ENCODE results near the gene TEX26.

Gene TEX26

DNA sequence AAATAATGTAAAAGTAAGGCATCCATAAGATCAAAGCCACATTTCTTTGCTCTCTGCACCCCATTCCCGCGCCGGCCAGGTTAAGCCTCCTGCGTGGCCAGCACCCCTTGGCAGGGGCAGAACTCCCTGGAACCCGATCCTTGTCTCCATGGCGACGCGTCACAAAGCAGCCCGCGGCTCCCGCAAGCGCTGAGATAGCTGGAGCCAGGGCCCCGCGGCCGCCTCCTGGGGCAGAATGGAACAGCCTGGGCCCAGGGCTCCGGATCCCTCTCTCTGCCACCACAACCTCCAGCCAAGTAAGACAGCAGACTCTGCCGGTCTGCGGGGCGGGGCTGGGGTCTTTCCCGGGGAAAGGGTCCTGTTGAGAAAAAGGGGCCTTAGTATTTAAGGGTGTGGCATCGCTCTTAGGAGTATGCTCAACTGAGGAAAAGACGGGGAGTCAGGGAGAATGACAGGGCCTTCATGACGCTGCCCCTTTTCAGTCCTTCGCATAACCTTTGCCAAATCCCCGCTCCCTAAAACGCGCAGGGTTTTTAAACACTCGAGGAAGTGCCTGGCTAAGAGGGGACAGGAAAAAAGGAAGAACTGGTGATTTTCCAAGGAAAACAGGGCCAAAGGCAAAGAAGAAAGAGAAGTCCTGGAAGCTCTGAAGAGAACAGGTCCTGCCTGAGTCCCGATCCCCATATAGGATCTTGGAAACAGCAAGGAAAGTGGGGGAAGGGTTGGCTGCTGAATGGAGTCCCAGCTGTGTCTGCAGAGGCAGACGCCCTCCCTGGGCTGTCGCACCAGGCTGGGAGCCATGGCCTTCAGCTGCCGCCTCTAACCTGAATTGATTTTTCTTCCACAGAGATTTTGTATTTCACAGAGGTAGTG is at the start of gene TEX26:
TEX26 (plus strand) TSS at position 176 of the 873 bp plus-strand sequence; CDS start at position 236, 60 bp downstream.
- no peak for DNase-seq

DNA sequence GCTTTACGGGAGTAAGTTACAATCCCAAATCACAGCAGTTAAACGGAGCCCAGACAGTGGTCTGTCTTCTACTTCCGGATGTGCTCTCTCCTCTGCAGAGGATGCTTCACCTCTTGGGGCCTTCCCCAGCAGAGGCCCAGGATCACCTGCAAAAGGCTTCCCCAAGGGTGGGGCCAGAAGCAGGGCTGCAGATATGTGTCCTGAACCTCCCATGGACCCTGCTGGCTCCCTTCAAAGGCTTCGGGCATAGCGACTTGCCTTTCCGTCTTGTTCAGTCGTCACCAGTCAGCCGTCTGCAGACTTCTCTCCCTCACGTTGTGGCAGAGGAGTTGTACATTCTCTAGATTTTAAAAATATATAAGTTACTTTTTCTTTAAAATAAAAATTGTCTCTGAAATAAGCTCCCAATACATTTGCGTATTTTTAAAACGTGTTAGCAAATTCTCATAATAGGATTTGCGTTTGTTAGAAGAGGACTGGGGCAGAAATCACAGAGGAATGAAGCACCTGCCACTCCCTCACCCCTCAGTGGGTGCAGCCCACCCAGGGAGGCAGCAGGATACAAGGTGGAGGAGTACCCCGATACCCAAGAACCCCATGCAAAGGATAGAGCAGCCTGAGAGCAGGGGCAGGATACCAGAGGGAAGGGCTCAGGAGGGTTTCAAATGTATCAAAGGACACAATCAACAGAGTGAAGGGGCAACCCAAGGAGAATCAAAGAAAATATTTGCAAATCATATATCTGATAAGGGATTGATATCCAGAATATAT is 49.3 kb upstream of the TEX26 start:
- no peak for DNase-seq

DNA sequence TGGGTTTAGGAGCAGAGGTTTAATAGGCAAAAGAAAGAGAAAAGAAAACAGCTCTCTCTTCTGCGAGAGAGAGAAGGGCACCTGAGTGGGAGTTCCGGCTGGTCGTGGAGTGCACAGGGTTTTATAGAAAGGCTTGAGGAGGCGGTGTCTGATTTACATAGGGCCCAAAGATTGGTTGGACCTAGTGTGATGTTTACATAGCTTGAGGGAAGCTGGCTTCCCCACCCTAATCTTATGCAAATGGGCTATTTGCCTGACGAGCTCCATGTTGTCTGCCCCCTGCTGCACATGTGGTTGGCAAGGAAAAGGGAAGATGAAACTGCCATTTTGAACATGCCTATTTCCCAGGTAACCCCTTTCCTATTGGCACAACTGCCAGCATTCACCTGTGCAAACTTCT is 47.9 kb upstream of the TEX26 start:
- no peak for DNase-seq

DNA sequence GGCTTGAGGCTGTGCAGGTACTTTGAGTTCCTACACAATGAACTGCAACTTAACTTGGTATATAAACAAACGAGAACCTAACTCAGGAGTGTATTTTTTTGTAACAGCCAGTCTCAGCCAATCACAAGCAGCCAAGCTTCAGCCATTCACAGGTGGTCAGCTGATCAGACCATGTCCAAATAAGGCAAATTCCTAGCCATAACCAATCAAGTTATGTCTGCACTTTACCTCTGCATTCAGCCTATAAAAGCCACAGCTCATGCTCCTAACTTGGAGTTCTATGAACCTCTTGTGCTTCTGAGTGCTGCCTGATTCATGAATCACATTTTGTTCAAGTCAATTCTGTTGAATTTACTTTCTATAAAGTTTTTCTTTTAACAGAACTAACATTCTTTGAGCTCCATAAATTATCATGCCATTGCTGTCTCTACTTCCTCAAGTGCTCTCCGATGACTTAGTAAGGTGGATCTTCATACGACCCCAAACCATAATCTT is 43.2 kb upstream of the TEX26 start:
- no peak for DNase-seq

DNA sequence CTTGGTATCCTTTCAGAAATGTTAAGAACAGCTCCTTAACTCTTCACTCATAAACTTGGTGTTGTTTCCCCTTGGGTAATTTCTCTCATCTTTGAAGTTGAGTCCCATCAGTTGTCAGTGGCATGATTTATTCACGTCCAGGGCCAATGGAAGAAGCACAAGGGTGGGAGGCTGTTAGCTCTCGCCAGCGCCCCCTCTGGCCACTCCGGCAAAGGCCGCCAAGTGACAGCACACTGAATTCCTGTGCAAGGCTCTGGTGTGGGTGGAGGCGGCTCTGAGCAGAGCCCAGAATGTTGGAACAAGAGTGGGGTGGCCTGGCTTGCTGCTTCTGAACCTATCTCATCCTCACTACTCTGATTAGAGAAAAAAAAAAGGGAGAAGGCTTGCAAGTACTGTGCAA is 39.5 kb upstream of the TEX26 start:
- DNase-seq = no peak

DNA sequence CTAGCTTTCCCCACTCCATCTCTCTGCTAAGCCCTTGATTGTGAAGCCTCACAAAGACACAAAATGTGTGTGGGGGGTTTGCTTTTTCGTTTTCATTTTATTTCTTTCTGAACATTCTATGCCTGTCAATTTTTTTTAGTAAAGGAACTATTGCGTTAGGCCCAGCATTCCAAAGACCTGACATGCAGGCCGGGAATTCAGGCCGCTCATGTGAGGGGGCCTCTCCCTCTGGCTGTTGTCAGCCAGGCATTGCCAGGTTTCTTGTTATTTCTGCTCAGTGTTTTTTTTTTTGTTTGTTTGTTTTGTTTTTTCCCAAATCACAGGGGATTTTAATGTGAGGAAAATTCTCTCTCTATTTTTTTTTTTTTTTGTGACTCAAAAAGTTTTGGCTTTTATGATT is 36.7 kb upstream of the TEX26 start:
- DNase-seq = peak; percentile 73

DNA sequence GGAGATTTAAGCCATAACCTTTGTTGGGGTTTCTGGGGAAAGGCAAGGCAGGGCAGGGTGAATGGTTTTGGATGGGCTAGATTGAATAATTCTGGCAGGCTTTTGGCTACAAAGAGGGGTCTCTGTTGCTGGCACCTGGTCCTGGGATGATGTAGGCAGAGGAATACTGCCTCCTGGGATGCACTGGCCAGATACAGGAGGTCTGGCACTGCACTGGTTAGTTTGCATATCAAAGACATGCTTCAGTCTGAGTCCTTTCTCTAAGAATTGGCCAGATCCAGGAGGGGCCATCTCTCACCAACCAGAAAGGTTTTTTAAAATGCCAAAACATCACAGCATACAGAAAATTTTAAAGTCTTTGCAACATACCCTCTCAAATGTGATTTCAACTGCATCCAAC is 34.4 kb upstream of the TEX26 start:
- DNase-seq = no peak

DNA sequence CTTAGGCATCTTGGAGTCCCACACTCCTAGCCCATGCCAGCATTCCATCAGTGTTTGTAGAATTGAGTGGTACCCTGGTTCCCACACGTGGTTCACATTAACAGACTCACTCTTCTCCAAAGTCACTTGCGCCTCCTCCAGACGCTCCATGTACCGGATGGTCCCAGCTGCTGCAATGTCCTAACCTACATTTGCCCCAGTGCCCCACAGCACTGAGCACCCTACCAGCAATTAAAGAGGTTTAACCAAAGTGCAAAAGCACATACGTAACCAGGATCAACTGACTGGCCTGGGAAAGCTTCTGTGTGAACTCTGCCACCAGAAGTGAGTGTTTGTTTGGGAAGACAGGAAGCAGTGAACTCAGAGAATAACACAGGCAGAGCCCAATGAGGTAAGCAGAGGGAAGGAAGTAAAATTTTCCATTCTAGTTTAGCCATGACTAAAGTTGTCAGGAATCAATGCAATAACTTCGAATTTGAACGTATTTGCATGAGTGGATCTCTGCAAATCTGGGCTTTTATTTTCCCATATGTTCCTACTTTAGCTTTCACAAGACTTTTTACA is 33.7 kb upstream of the TEX26 start:
- DNase-seq = peak; percentile 48

DNA sequence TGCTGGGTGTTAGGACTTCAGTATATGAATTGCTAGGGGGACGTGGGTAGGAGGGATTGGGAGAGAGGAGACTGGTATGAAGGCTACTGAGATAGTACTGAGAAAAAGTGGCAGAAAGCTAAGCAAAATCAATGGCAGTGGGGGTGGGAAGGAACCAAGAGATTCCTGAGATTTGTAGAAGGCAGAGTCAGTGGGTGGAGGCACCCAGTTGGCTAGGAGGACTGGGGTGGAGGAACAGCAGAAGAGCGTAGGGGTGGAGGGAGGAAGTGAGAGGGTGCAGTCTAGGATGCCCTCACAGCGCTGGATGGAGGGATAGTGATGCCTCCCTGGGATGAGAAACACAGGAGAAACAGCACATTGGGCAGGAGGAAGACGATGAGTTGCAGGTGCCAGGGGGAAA is 32.0 kb upstream of the TEX26 start:
- no peak for DNase-seq

DNA sequence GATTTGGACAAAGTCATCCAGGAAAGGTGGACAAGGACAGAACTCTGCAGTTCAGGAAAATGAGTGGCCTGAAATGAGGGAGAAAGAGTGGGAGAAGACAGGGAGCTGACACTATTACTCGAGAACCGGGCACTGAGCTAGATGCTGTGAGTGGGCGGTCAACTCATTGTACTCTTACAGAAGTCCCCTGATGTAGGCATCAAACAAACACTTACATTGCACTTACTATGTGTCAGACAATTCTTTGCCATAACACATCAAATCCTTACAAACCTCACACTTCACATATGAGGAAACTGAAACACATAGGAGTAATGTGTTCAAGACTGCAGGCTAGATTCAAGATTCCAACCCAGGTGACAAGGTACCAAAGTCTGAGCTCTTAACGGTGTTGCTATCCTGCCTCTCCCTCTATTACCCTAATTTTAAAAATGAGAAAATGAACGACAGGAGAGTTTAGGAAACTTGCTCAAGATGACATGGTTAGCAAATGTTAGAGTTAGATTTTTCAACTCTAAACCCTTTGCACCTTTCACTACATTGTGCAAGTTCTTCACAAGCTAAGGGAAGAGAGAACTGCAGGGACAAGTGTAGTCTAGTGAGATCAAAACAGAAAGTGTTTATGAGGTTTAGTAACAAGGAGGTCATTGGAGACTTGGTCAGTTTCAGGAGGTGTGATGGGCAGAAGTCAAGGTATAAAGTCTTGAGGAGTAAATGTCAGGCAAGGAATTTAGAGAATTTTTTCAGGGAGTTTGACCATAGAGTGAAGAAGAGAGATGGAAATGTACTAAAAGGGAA is 31.3 kb upstream of the TEX26 start:
- DNase-seq = no peak

DNA sequence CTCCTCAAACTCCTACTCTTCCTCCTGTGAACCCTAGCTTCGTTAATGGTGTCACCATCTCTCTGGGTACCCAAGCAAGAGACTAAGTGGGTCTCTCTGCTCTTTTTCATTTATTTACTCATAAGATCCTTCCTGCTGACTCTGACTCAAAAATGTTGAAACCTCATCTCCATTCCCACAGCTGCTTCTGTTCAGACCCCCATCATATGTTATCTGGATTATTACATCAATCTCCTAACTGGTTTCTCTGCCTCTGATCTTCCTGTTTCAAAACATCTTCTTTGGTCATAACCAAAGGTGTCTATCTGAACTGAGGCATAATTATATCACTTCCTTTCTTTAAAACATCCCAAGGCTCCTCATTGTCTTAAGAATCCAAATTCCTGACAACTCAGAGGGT is 28.4 kb upstream of the TEX26 start:
- no peak for DNase-seq

DNA sequence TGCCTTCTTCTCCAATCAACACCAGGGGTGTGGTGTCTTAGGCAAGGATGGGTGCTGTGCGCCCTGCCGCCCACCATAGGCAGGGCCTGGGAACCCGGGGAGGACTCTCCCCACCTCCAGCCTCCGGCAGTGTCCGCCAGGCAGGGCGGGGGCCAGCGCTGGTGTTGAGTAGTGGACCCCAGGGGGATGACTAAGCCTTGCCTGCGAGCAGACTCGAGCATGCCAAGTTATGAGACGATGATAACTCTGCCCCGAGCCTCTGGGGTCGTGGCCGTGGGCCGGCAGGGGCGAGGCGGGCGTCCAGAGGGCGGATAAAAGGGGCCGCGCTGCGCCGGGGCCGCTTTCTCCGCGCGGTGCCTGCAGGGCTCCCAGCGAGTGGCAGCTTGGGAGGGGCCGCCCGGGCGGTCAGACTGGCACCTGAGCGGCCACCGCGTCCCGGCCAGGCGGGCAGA is 26.5 kb upstream of the TEX26 start, which contains the start of gene MEDAG:
MEDAG (plus strand) TSS at position 340 of the 452 bp plus-strand sequence. CDS start 245 bp downstream, outside the sequence.
- DNase-seq = no peak

DNA sequence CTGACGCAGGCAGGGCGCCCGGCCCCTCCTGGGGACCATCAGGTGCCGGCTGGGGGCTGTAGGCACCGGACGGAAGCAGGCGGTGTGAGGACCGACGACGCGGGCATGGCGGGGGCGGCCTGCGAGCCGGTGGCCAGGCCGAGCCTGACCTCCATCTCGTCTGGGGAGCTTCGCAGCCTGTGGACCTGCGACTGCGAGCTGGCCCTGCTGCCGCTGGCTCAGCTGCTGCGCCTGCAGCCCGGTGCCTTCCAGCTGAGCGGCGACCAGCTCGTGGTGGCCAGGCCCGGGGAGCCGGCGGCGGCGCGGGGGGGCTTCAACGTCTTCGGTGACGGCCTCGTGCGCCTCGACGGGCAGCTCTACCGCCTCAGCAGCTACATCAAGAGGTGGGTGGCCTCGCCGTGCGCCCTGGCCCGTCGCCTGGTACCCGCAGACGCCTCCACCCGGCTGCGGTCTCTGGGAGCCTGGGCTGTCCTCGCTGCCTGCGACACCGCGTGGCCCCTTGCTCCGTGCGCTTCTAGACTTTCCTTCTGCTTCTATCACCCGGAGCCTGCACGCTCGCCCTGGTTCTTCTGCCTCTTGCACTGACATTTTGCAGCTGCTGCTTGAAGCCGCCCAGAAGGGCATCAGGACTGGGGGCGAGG is 25.9 kb upstream of the TEX26 start:
- DNase-seq = no peak

DNA sequence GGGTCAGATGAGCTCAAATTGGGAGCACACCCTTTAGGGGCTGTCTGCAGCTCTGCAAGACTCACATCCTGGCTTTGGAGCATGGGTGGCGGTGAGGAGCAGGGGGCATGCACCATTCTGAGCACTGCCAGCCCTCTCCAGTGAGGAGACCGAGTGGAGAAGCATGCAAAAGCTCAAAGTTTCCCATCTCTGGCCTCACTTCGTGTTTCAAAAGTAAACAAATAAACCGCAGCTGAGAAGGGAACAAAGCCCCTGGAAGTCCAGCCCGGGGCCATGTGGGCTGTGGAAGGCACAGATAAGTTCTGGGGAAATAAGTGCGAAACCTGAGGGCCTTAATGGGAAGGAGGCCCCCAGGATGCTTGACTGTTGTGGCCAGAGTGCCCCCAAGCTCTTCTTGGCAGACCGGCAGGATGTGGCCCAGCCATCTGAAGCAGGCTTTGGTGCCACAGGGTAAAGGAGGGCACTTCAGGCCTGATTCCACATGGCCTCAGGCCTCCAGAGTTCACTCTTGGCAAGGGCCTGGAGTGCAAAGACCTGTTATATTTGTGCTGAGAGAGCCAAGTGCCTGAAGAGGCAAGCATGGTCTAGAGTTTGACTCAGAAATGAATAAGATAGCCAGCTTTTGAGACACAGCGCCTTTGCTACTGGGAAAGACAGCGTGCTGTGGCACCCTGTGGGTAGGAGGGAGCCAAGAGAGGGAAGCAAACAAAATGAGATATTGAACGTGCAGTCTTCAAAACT is 25.2 kb upstream of the TEX26 start:
- no peak for DNase-seq

DNA sequence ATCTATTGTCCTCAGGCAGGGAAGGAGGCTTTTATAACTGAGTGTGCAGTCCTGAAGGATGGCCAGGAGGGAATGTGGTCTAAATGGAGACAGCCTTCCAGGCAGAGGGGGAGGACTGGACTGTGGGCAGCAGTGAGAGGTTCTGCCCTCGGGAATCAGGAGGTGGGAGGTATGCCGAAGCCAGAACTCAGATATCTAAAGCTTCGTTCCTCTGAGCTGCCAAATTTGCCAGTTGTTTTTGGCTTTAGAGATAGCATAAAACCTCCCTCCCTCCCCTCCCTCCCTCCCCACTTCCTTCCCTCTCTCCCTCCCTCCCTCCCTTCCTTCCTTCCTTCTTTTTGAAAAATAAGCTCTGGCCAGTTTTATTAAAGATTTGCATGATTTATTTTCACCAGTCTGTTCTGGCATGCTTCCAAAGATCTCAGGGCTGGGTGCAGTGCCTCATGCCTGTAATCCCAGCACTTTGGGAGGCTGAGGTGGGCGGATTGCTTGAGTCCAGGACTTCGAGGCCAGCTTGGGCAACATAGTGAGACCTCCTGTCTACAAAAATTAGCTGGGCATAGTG is 24.0 kb upstream of the TEX26 start:
- peak; percentile 86 for DNase-seq

DNA sequence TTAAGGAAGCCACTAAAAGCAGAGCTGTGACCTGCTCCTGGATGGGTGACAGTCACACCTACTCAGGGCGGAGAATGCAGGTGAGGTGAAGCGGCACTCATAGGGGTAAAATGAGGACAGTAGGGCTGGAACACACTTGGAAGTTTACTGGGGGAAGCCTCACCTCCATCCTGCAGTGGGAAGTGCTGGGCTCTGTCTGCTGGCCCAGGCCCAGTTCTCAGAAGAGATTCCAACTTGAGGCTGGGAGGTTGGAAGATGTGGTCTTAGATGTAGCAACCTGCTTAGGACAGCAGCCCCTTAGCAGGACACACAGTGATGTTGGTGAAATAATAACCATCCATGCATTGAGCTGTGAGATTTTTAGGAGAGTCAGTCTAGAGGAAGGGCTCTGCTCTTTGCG is 21.8 kb upstream of the TEX26 start:
- DNase-seq = no peak

DNA sequence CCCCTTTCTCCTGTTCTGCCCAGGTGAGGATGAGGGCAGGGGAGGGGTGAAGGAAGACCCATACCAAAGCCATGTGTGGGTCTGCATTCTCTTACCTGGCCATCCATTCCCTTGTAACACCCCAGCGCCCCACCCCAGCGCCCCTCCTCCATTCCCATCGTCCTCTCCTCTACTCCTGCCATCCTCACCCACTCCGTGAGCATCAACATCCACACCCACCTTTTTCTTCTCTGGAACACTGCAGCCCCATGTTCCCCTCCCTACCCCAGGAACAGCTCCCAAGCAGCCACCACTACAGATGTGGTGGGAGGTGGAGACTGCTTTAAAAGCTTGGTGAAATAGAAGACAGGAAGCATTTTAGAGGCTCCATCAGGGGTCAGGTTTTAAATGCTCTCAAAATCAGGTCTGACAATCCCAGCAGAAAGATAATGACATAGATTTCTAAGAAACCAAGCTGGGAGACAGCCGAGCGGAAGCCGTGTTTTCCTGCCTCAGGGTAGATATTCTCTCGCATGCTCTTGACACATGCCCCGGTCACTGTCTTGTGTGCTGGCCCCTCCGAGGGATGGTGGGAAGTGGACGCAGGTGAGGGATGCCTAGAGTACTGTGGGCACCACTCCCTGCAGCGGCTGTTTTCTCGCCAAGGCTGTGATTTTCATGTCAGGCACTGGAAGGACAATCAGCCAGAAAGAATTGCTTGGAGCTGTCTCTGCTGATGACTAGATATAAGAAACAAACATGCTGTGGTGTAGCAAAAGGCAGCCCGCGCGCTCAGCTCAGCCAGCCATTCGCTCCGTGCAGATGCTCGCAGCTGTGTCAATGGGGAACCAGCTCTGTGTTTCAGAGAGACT is 16.5 kb upstream of the TEX26 start:
- DNase-seq = no peak

DNA sequence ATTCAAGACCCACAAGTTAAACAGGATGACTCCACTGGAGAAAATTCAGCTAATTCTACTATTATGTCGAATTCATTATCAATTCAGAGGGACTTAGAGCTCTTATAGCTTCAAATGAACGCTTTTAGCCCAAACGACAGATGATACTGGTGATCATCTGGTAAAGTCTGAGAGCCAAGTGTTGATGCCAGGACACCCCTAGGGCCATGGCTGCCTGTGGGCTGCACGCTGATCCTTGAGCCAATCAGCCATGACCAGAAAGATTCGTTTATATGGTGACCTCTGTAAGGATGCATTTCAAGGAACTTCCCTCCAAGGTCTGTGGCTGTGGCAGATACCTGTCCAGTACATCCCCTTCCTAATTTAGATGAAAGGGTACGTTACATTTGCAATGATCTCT is 15.5 kb upstream of the TEX26 start:
- no peak for DNase-seq

DNA sequence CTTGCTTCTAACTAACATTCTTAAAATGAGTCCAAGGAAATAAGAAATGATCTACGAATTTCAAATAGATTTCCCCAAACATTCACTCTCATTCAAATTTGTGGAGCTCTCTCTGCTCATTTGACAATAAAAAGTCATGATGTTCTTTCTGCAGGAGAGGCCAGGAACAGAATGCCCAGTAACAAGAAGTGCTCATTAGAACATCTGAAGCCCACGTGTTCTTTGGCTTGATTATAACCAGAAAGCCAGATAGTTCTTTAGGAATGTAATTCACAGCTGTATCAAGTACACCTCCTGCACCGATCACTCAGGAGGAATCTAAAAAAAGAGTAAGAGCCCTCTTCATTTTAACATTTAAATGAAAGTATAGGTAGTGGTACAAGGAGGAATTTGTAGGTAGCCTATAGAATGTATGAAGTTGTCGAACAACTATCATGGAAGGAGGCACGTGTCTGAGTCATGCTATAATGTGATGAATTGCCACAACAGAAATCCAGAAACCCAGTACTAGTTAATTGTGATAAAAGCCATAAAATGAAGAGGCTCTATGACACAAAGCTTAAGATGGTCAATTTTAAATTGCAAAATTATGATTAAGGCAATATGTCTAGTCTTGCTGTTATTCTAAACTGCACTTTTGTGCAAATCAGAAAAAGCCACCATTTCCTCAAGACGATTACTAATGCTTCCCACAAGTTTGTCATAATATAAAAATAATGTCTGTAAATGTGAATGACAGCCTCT is 13.6 kb upstream of the TEX26 start:
- DNase-seq = no peak

Measured in NCI-H226 (cell line).